Activated gamma-delta T cell (primary cell): ENCODE data around the gene INKA1.
"Not testable (repeated sequence)": the region's sequence is repeated elsewhere in the genome, so short reads cannot be mapped to it uniquely, and the experiment has no call there.

ENCODE experiments used
- DNase-seq: peaks from one replicate; lab custom pipeline; 2025; lab: John Stamatoyannopoulos, UW

INKA1 gene

DNA sequence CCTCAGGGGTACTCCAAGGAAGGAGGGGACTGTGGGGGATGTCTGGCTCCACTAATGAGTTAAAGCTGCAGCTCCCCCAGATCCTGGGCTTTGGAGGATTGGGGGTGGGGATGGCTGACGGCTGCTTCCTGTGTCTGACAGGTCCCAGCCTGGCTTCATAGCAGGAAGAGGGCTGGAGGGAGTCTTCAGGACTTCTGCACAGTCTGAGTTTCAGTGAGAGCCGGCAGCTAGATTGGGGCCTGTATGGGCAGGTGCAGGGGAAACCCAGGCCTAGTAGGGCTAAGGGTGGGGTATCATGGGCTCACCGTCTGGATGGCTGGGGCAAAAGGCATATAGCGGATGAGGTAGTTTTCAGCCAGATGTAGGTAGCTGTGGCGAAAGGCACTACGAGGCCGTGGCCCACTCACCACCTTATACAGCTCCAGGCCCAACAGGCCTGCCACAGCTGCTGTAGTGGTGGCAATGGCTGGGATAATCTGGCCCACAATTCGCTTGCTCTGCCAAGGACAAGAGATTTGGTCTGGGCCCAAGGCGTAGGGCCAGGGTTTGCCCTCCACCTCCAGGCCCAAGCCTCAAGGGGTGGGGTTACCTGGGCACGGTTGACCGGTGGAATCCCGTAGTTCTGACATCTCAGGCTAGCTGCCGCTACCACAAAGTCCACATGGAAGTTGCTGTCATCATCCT is 4.5 kb downstream of the INKA1 start:
- no peak for DNase-seq

DNA sequence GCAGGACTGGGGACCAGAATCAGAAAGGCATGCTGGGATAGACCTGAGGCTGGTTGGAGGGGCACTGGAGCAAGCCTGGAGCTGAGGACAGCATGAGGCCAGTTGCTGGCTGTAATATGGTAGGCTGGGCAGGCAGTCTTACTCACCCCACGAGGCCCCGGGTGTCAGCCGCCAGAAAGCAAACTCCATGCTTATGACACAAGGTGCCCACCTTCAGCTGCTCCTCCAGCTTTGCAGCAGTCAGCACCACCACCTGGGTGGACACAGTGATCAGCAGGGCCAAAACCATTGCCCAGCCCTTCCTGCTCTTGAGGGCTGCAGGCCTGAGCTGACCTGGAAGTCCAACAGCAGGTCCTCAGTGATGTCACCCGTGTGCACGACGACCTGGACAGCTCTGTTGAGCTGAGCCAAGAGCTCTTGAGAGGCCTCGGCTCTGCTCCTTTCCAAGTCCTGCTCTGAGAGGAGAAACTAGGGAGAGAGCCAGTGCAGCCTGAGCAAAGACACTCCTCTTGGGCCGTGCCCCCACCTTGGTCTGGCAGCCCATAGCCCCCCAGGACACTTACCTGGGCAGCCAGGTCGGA is 9.9 kb downstream of the INKA1 start:
- no peak for DNase-seq

DNA sequence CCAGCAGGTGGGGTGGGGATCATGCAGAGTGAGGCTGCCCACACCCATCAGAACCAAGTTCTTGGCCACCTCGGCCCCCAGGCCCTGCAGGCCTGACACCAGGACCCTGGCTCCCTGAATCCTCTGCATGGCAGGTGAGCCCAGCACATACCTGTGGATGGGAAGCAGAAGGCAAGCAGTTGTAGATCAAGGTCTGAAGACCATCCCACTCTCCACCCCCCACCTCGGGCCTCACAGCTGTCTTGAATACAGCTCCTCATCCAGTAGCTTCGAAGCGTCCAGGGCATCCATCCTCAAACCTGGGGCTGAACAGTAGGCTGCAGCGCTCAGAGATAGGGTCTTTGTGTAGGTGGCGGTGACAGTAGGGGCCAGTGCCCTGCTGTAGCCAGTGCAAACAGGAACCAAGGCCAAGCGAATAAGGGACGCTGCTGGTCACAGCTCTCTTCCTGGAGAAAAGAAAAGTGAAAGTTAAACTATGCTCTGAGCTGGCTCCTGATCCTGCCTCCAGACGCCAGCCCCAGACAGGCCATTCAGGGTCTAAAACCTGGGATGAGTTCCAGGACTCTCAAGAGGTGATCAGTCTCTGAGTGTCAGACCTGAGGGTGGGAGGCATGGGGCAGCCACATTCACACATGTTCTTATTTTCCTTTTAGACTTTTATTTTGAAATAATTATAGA is 10.6 kb downstream of the INKA1 start, which contains the start of gene UBA7:
Gene UBA7, minus strand, starts transcription at position 457 of the 678 bp plus-strand sequence. Its CDS starts 166 bp downstream, at position 291.
- DNase-seq: no peak

DNA sequence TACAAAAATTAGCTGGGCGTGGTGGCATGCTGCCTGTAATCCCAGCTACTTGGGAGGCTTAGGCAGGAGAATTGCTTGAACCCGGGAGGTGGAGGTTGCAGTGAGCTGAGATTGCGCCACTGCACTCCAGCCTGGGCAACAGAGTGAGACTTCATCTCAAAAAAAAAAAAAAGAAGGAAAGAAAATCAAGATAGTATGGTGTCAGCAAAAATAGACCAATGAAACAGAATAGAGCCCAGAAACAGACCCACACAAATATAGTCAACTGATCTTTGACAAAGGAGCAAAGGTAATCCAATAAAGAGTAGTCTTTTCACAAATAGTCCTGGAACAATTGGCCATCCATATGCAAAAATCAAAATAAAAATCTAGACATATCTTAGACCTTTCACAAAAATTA is 20.1 kb downstream of the INKA1 start:
- DNase-seq: not testable (repeated sequence)

DNA sequence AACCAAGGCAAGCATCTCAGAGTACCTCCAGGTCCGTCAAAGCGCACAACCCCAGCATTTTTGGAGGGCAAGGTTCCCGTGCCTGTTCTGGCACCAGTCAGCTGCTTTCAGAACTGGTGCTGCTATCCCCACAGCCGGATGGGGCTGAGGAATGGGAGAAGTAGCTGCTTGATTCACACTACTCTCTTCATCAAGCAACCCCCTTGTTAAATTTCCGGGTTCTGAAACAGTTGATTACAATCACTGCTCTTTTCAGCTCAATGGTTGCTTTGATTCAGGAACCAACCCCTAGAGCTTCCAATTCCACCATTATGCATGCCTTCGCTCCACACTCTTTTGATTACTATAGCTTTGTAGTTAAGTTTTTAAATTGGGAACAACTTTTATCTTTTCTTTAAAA is 23.0 kb downstream of the INKA1 start:
- DNase-seq: no peak

DNA sequence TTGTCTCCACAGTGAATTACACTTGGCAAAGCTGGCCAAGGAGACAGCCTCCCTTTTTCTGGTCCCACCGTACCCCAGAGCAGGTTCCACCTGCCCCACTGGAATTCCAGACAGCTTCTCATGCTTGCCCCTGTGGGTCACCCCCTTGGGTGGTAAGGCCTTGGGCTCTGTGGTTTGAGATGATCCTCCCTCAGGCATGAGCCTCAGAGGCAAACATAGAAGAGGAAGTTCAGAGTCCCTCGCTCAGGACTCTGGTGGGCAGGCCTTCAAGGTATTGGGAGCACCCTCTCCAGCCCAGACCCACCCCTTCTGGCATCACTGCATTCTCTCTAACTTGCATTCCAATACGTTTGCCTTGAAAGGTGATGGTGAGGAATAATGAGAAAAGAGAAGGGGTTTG is 28.3 kb downstream of the INKA1 start:
- no peak for DNase-seq

DNA sequence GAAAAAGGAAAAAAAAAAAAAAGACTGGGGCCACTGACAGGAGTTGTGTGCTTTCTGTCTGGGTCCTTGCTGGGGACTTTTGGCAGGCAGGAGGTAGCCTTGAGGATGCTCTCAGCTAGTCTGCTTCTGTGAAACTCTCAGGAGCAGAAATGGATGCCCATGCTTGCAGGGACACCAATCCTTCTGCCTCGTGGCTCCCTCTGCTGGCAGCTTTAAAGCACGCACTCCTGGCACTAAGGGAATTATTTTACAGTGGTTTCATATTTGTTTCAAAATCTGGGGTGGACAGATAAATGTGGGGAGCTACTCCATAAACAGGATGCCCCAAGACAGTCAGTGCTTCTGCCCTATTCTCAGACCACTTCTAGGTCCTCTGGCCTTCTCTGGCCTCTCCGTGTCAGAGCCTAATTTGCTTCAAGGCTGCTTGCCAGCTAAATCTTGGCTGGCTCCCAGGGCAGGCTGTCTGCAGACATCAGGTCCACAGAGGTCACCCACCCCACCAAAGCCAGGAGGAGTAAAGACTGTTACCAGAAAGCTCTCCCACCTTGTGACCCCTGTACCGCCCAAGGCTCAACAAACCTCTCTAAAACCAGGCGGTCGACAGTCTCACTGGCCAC is 36.2 kb downstream of the INKA1 start:
- no peak for DNase-seq

DNA sequence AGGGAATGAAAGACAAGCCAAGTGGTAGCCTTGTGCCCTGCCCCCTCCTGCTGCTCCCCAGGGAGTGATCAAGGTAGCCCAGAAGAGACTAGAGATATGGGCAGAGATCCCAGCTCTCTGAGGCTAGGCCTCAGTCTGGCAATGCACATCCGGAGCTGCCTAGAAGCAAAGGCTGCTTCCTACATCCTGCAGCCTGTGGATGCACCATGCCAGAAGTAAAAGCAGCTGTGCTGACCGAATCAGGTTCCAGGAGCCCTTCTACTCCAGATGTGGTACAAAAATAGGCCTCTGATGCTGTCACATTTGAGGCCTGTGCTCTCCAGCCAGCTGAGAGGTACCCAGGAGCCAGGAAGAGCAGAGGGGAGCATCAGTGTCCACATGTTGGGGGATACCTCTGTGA is 37.3 kb downstream of the INKA1 start:
- no peak for DNase-seq

DNA sequence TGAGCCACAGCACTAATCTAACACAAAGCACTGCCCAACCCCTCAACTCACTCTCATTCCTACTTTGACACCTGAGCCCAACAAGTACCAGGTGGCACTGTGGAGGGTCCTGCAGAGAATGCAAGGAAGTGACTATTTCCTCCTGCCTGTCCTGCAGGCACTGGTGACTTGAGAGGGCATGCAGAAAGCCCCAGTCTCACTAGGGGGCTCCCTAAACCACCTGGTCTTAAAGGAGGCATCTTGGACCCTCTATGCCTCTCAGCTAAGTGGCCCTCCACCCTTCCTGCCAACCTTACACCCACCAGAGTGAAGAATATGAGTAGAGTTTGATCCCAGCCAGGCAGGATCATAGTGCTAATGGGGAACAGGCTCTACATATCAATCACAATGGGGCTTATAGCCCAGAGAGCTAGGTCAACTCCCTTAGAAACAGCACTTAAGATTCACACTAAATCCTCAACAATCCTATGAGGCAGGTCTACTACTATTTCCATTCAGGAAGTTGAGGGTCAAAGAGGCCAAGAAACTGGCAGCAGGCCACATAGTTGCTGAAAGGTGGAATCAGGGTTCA is 38.1 kb downstream of the INKA1 start:
- no peak for DNase-seq

DNA sequence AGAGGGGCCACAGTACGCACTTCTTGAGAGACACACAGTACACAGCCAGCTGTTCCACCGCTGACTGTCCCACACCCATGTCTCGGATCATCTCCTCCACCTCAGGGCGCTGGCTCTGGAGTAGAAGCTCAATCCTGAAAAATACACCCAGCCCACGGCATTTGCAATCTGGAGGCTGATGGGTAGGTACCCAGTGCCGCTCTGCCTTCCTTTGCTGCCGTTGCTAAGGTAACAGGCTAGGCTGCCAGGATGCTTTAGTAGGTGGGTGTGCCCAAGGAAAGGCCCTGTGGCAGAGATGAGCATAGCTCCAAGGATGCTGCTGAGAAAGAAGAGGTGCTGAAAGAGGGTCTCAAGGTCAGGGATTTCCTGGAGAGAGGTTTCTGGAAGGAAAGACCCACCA is 38.7 kb downstream of the INKA1 start:
- no peak for DNase-seq

DNA sequence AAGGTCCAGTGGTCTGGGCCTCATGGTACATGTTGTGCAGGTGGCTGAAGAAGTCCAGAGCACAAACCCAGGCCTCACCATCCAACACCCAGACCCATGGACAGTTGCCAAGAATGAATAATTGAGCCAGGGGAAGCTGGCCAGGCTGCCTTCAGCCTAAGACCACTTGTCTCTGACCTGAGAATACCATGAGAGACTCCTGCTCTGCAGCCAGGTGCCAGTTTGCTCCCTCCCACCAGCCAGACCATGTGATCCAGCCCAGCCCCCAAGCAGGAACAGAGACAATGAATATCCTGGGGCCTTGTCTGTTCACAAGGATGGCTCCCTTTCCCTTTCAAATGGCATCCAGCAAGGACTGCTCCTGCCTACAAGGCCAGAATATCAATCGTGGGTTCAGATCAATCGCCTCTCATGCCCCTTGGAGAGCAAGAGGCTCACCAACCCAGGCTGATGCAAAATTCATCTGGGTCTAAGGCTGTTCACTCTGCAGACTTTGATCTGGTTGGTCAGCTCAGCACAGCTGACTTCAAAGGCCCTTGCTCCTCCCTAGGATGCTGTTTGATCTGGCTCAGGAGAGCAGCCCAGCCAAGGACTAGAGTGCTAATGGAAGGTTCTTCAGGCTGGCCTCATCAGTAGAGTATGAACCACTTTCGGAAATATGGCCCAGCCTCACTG is 39.9 kb downstream of the INKA1 start:
- DNase-seq: no peak

DNA sequence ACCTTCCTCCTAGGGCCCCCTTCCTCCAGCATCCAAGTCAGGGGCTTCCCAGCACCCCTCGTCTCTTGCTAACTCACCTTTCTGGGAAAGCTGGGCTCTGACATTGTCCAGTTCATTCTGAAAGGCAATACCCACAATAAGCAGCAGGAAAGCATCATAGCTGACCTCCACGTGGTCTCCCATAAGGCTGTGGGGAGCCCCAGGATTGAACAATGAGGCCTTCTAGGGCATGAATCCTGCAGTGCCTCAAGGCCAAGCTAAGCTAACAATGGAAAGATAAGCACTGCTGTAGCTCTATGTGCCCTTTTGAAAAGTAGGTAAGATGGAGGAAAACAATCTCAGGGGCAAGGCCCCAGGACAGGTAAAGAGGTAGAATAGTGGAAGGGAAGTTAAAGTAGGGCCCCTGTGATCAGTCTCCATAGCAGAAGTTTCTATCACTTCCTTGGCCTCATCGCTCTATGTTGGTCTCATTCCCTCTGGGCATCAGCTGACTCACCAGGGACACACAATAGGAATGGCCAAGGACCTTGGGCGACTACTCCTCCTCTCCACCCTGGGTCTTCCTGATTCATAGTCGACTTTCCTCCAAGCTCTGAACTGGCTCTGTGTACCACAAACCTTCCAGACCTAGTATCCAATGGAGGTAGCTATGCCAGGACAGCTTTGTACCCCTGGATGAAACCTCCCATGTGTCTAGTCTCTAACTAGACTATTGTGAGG is 41.6 kb downstream of the INKA1 start:
- DNase-seq: no peak

DNA sequence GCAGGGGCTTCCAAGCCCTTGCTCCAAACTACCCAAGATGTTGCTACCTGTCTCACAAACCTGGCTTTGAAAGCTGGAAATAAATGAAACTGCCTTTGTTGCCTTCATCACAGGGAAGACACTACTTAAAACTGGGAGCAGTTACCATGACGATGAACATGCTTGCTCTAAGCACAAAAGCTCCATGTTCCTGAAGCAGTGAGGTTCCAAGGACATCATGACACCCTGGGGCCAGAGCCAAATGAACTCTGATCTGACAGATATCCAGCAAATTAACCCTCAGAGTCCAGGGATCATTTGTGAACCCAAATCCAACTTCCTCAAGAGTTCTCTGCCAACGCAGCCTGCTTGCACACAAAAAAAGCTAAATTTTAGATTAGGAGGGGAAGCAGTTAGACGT is 42.6 kb downstream of the INKA1 start:
- no peak for DNase-seq
